ENCODE data around the gene SLIT1.
A peak's percentile ranks its signal among the peaks of the same experiment; 100 is the strongest.

- TF ChIP-seq, protein P1, sequence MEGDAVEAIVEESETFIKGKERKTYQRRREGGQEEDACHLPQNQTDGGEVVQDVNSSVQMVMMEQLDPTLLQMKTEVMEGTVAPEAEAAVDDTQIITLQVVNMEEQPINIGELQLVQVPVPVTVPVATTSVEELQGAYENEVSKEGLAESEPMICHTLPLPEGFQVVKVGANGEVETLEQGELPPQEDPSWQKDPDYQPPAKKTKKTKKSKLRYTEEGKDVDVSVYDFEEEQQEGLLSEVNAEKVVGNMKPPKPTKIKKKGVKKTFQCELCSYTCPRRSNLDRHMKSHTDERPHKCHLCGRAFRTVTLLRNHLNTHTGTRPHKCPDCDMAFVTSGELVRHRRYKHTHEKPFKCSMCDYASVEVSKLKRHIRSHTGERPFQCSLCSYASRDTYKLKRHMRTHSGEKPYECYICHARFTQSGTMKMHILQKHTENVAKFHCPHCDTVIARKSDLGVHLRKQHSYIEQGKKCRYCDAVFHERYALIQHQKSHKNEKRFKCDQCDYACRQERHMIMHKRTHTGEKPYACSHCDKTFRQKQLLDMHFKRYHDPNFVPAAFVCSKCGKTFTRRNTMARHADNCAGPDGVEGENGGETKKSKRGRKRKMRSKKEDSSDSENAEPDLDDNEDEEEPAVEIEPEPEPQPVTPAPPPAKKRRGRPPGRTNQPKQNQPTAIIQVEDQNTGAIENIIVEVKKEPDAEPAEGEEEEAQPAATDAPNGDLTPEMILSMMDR (IDR thresholded peaks at IDR 0.05) = peak; percentile 86 to 97 (median 94)
- TF ChIP-seq POLR2A (IDR thresholded peaks at IDR 0.05) (no peak), POLR2AphosphoS5 (IDR thresholded peaks at IDR 0.05) (no peak), EP300 (IDR thresholded peaks at IDR 0.05) (no peak)
Measured at GRCh38 chr10:97210543-97210960, 24.8 kb upstream of the SLIT1 start.
